GM19395 (cell line): Measurements from ENCODE around the gene TGFBRAP1.
"Not testable (repeated sequence)": the region's sequence is repeated elsewhere in the genome, so short reads cannot be mapped to it uniquely, and the experiment has no call there.

ENCODE experiments used
- ATAC-seq: cut with Tn5 transposase; IDR thresholded peaks from one replicate; pipeline ENCODE4 v1.9.1; 2021; ENCODE audit warnings: mild to moderate bottlenecking, moderate library complexity; ENCODE audit not compliant: unreplicated experiment

Gene TGFBRAP1

DNA sequence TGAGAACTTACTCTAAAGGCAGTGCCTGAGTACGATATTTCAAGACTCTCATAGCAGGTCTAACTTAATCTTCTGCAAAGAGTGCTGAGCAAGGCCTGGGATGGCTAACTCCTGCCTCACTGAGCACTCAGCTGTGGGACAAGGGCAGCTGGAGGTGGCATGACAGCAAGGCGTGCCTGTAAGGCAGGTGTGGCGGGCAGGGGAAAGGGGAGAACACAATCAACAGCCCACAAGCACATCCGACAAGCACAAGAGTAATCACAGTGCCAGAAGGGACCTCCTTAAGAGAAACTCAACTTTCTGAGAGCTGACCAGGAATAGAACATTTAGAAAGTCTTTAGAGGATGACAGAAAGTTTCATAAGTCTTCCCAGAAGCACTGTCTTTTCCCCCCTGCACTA is 46.0 kb downstream of the TGFBRAP1 start:
- ATAC-seq, result no peak

DNA sequence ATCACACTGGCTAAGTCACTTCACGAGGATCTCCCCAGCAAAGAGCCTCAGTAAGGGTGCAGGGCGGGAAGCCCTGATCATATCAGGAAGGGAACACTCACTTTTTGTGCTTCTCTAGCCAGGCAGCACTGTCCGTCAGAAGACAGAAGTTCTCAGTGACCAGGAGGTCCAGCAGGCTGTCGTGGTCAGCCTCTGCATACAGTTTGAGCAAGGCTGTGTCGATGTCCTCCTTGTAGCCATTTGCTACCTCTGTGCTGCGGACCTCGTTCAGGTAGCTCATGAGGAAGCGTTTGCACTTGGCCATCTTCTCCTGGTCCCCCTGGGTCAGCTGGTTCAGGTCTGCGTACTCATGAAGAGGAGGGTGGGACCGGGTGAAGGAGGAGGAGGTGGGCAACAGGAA is 49.3 kb downstream of the TGFBRAP1 start:
- no peak for ATAC-seq

DNA sequence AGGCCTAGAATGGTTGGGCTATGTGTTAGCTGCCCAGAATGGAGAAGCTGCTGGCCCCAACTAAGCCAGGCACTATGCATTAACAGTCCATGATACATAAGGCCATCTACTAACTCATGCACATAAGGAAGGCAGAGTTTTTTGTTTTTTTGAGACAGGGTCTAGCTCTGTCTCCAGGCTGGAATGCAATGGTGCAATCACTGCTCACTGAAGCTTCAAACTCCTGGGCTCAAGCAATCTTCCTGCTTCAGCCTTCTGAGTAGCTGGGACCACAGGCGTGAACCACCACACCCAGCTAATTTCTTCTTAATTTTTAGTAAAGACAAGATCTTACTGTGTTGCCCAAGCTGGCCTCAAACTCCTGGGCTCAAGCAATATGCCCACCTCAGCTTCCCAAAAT is 50.4 kb downstream of the TGFBRAP1 start:
- ATAC-seq, result no peak

DNA sequence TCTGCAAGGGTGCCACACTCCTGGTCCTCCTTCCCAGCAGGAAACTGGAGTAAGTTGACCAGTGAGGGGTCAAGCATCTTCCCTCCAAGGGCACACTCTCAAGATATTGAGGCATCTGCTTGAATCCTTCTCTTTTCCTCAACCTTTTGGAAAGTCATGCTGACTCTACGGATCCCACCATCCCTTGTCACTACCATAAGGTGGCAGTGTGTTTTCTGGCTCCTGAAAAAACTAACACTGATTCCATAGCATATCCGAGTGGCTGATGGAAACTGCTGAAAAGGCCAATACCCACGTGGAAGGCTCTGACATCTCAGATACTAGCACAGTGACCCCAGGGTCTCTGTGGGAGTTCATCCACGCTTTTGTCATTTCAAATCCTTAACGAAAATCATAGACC is 50.9 kb downstream of the TGFBRAP1 start:
- ATAC-seq, result no peak

DNA sequence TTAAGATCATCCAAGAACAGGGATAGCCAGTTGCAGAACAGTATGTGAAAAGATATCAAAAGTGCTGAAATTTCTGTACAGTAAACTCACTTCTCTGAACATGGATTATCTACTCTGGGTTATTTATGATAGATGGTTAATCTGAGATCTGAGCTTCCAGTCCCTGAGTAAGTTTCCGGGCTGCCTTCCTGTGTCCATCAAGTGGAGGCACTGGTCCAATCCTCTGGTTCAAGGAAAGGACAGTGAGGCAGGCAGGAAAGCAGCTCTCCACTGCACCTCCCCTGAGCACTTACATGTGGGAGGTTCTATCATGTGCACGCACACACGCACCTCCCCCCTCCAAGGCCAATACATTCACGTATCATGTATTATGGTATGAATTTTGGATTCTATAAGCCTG is 55.5 kb downstream of the TGFBRAP1 start:
- no peak for ATAC-seq

GRCh38 chr2:105272176-105272575 is 57.4 kb downstream of the TGFBRAP1 start:
- ATAC-seq, result no peak

DNA sequence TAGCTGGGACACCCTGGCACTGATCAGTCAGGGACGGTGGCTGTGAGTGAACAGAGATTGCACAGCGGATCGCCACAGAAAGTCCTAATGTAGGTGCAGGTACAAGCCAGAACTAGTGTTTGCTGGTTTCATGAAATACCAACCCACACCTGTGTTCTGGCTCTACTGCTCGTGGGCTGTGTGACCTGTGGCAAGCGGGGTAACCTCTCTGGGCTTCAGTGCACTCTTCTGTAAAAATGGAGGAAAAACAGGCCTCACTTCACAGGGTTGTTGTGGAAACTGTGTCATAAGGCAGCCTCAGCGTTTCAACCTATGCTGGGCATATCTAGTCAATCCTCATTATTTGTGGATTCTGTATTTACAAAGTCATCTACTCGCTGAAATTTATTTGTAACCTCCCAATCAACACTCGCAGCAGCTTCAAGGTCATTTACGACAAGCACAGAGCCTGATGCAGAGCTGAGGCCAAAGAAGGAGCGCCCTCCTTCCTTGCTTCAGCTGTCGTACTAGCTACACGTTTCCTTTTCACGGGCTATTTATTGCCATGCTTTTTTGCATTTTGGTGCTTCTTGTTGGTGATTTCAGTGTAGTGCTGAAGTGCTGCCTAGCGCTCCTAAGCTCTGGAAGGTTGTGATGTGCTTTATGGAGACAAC is 58.0 kb downstream of the TGFBRAP1 start:
- ATAC-seq, result no peak

DNA sequence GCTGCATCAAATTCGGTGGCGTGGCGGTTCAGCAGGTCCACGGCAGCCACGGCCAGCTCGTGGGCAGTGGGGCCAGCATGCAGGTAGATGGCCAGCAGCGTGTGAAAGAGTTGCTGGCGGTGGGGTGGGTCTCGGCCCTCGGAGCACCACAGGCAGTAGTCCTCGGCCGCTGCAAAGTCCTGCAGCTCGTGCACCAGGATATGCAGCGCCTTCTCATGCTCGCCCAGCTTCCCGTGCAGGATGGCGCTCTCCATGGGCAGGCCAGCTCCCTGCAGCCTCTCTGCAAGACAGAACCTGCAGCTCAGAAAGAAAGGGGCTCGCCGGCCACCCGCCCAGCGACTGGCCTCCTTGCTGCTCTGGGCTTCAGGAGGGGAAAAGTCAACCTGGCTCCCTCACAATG is 60.1 kb downstream of the TGFBRAP1 start:
- no peak for ATAC-seq

GRCh38 chr2:105262651-105263091 is 66.9 kb downstream of the TGFBRAP1 start:
- no peak for ATAC-seq

DNA sequence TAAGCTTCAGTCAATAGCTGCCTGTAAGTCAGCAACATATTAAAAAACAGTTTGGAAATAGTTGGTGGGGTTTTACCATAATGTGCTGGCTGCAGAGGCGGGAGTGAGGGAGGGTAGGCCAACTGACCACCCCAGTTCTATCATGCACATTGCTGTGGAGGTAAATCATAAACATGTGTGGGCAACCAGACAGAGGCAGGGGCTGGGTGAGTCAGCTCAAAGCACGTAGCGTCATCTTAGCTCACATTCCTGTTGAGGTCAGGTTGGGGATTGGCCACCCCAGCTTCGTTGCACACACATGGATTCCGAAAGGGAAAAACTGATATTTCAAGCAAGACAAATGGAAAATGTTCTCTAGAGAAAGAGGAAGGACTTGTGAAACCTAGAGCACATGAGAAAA is 68.5 kb downstream of the TGFBRAP1 start:
- ATAC-seq, result no peak

GRCh38 chr2:105258835-105259350 is 70.6 kb downstream of the TGFBRAP1 start:
- ATAC-seq, result no peak

- ATAC-seq, result no peak
These were observed 71.6 kb downstream of the TGFBRAP1 start for GRCh38 chr2:105257981-105258380.

DNA sequence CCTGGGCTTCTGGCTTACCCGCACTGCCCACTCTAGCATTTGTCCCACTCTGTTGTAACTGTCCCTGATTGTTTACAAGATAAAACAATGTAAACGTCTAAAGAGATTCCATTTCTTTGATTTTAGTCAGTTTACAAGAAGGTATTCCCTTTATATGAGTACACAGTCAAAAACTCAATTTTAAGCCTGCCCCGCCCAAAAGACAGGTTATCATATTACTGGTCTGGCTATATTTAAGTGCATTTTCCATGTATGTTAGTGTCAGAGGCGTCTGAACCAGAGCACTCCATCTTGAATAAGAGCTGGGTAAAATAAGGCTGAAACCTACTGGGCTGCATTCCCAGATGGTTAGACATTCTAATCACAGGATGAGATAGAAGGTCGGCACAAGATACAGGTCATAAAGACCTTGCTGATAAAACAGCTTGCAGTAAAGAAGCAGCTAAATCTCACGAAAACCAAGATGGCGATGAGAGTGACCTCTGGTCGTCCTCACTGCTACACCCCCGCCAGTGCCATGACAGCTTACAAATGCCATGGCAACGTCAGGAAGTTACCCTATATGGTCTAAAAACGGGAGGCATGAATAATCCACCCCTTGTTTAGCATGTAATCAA is 73.0 kb downstream of the TGFBRAP1 start:
- no peak for ATAC-seq

DNA sequence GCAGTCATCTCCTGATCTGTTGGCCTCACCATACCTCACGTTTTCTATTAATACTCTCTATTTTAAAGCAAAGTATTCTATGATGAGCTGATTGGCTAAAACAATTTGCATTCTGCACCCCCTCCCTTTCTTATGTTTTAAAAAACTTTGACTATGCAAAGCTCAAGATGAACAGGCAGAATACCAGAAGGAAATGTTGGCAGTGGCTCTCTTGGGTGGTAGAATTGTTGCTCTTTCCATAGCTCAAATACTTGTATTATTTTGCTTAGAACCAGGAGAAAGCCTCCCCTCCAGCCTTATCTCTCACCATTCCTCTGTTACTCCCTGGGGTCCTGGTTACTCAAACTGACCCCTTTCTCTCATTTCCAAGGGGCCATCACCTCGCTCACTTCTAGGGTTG is 73.6 kb downstream of the TGFBRAP1 start:
- ATAC-seq, result no peak

- no peak for ATAC-seq
These were observed 74.9 kb downstream of the TGFBRAP1 start for GRCh38 chr2:105254531-105255210.

DNA sequence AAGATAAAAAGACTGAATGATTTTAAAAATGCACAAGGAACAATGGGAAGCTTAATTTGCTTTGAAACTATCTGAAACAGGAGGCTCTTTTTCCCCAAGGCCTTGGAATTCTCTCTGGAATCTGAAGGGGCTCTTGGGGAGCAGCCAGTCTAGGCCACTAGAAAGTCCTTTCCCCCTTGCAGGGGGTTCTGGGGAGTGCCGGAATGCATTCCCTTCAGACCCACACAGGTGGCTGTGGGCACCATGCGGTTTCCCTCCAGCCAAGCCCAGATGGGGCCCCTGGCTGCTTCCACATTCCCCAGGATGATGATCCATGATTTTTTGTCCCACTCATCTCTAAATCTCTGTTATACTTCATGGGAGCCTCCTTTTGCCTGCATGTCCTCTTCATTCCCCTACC is 77.3 kb downstream of the TGFBRAP1 start:
- ATAC-seq, result no peak

DNA sequence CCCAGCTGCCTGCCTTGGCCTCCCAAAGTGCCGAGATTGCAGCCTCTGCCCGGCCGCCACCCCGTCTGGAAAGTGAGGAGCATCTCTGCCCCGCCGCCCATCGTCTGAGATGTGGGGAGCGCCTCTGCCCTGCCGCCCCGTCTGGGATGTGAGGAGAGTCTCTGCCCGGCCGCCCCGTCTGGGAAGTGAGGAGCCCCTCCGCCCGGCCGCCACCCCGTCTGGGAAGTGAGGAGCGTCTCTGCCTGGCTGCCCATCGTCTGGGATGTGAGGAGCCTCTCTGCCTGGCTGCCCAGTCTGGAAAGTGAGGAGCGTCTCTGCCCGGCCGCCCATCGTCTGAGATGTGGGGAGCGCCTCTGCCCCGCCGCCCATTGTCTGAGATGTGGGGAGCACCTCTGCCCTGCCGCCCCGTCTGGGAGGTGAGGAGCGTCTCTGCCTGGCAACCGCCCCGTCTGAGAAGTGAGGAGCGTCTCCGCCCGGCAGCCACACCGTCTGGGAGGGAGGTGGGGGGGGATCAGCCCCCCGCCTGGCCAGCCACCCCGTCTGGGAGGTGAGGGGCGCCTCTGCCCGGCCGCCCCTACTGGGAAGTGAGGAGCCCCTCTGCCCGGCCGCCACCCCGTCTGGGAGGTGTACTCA is 78.4 kb downstream of the TGFBRAP1 start:
- not testable (repeated sequence) for ATAC-seq

- no peak for ATAC-seq
These were observed 79.6 kb downstream of the TGFBRAP1 start for GRCh38 chr2:105249891-105250290.

- ATAC-seq, result no peak
These were observed 80.4 kb downstream of the TGFBRAP1 start for GRCh38 chr2:105249181-105249580.

- no peak for ATAC-seq
These were observed 81.0 kb downstream of the TGFBRAP1 start for GRCh38 chr2:105248316-105249070.

GRCh38 chr2:105244451-105244850 is 85.1 kb downstream of the TGFBRAP1 start:
- no peak for ATAC-seq
